ENCODE data around the gene ENPP6.

GRCh38 chr4:184193556-184194525, 23.8 kb downstream of the ENPP6 start:
- TF ChIP-seq, protein P1, sequence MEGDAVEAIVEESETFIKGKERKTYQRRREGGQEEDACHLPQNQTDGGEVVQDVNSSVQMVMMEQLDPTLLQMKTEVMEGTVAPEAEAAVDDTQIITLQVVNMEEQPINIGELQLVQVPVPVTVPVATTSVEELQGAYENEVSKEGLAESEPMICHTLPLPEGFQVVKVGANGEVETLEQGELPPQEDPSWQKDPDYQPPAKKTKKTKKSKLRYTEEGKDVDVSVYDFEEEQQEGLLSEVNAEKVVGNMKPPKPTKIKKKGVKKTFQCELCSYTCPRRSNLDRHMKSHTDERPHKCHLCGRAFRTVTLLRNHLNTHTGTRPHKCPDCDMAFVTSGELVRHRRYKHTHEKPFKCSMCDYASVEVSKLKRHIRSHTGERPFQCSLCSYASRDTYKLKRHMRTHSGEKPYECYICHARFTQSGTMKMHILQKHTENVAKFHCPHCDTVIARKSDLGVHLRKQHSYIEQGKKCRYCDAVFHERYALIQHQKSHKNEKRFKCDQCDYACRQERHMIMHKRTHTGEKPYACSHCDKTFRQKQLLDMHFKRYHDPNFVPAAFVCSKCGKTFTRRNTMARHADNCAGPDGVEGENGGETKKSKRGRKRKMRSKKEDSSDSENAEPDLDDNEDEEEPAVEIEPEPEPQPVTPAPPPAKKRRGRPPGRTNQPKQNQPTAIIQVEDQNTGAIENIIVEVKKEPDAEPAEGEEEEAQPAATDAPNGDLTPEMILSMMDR (IDR thresholded peaks at IDR 0.05): no peak
- TF ChIP-seq, protein P2, sequence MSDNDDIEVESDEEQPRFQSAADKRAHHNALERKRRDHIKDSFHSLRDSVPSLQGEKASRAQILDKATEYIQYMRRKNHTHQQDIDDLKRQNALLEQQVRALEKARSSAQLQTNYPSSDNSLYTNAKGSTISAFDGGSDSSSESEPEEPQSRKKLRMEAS (IDR thresholded peaks at IDR 0.05): no peak
- TF ChIP-seq JUNB (IDR thresholded peaks at IDR 0.05) (no peak), POLR2AphosphoS2 (conservative IDR thresholded peaks at IDR 0.05; ENCODE audit: low read length) (no peak)
